Activated T-cell treated with anti-CD3 and anti-CD28 coated beads, Interleukin-2, amount 50 U/mL, for 48 hours (primary cell): Measurements from ENCODE around the gene SNX32.

ENCODE experiments used
- DNase-seq, 2 experiments: peaks; one replicate each; pipeline ENCODE4 v3.0.0-alpha.2; 2020

SNX32 gene

DNA sequence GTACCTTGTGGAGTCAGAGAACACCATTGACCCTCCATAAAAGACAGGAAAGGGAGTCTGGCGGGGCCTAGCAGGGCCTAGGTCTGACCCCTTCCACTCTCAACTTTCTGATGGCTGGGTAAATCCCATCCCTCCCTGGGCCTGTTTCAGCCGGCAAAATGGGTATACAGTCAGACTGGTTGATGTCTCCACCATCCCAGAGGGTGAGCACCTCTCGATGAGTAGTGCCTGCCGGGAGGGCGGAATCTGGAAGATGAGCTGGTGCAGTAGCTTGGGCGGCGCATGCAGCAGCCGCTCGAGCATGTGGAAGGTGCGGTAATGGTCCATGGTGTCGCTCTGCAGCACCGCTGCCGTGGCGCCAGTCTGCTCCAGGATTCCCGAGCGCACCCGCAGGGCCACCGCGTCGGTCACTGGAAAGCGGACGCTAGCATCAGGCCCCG, 54.0 kb downstream of the SNX32 start:
- DNase-seq, result no peak

DNA sequence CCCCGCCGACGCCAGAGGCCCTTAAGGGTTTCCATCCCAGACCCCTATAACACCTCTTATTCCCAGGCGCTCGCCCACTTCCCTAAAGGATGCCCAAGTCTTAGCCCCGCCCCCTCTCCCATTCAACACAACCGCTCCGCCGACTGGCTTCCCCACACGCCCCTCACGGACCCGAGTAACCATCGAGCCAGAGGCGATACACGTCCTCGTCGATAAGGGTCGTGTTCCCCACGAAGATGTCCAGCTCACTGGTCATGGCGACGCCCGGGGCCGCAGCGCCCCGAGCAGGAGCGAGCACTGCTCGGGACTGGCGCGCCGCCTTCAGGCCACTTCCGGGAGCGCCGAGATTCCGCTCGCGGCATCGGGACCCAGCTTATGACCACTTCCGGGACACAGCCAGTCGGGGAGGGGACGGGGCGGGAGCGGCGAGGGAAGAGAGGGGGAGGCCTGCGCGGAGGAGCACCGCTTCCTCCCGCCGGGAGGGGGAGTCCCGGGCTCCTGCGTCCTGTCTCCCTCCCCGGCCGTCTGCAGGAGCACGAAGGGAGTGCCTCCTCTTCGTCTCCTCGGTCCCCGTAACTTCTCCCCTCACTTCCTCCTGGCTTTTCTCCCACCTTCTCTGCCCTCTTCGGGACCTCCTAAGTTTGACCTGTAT, 54.5 kb downstream of the SNX32 start, which contains the start of gene FIBP:
TSS of gene FIBP (minus strand) at position 309 of the 652 bp plus-strand sequence. CDS start at position 256, 53 bp downstream.
- peak; percentile 97 to 98 for DNase-seq

DNA sequence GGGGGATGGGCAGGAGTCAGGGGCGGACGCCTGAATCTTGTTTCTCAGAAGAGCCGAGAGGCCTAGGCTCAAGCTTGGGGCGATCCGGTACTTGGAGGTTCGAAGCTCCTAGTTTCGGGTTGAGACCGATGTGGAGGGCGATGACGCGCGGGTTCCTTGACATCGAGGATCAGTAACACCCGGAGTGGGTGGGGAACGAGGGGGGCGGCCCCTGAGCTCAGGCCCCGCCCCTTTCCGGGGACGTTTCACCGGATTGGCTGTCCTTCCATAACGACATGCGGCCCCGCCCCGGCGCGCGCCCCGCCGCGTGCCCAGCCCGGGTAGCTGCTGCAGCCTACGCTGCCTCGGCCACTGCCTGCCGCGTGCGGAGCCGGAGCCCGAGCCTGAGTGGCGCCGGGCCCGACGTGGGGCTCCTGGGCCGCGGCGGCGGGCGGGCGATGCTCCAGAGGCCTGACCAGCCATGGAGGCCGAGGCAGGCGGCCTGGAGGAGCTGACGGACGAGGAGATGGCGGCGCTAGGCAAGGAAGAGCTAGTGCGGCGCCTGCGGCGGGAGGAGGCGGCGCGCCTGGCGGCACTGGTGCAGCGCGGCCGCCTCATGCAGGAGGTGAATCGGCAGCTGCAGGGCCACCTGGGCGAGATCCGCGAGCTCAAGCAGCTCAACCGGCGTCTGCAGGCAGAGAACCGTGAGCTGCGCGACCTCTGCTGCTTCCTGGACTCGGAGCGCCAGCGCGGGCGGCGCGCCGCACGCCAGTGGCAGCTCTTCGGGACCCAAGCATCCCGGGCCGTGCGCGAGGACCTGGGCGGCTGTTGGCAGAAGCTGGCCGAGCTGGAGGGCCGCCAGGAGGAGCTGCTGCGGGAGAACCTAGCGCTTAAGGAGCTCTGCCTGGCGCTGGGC, 56.8 kb downstream of the SNX32 start, which contains the start of gene CCDC85B:
TSS of gene CCDC85B (plus strand) at position 350 of the 895 bp plus-strand sequence. CDS start at position 461, 111 bp downstream.
- peak; percentile 99 to 100 for DNase-seq

DNA sequence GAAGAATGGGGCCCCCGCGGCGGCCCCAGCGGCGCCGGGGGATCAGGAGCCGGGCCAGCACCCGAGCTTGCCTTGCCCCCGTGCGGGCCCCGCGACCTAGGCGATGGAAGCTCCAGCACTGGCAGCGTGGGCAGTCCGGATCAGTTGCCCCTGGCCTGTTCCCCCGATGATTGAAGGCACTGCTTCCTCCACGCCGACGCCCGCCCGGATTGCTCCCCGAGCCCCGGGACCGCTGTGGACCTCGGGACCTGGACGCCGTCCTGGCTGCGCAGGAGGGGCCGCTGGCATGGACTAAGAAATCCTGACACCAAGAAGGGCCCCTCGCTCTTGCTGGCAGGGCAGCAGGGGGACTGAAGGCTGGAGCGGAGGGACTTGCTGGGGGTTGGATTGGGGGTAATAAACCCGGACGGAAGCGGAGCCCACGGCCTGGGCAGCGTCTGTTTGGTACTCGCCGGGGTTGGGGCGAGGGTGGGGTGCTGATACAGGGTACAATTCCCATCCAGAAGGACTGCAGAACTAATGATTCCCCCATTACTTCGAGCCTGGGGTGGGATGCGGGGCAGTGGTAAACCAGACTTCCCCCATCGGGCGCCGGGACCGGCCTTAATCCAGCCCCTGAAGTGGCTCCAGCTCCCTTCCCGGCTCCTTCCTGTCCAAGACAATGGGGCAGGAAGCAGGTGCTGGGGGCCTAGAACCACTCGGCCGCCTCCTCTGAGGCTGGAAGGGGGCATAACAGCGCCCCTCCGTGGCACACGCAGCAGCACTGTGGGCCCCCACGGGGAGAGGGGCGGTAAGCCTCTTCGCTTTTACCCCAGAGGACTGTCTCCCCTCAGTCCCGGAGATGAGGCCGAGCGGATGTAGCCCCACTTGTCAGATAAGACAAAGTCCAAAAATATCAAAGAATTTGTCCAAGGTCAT, 57.7 kb downstream of the SNX32 start:
- DNase-seq, result peak; percentile 67 to 70

DNA sequence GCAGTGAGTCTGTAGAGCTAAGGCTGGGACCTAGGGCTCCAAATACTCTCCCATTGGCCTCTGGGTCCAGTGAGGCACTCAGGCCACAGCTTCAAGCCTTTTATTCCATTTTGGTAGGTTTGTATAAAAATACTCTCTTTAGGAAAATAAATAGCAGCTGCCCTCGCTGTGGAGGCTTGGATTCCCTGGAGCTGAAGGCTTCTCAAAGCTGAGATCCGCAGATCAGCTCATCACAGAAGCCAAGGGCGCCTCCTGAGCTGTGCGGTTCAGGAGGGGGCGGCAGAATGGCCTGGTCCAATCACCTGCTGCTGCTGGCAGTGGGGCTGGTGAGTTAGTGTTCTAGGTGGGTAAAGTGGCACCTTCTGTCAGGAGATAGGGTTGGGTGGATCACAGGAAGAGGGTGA, 58.4 kb downstream of the SNX32 start:
- DNase-seq, result peak in 1 of 2 experiments; percentile 66

DNA sequence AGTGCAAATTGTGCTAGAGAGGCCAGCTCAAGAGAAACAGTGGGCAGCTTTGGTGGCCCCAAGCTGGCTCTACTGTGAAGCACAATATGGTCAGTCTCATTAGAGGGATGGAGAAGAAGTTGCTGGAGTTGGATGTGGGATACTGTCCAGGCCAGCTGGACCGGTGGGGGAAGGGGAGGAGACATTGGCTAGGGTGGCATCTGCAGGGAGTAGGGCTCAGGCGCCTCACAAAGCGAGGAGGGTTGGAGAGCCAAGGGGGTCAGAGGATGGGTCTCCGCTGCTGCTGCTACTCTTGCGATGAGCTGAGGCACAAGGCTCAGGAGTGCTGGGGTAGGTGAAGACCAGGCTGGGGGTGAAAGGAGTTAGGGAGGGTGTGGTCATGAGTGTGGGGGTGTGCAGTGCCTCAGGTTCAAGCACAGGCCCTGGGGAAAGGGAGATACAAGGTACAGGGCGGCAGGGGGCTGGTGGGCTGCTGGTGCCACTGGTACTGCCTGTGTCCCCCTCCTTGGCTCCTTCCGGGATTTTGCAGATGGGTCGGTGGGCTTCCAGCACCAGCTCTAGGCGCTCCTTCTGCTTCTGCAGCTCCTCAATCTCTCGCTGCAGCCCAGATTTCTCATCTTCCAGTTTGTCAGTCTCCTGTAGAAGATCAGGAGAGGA, 59.0 kb downstream of the SNX32 start:
- peak in 1 of 2 experiments; percentile 39 for DNase-seq

DNA sequence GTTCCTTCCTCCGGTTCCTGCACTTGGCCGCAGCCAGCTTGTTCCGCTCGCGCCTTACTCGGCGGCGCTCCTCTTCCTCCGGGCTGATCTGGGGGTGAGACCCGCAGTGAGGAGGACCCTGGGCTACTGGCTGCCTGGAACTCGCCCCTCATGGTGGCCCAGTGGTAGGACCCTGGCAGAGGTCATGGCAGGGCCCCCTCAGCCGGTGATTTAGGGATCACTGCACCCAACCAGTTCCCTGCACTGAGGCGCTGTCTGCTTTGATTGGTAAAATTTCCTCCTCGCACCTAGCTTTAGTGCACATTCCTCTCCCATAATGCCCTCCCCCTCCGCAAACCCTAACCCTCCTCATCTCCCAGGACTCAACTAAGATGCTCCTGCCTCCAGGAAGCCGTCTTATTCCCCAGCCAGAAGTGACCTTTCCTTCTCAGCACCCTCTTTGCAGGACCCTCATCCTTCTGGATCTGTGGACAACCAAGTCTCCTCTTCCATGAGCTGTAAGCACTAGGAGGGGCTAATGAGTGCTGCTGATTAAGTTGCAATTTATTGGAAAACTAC, 60.4 kb downstream of the SNX32 start:
- peak; percentile 50 to 62 for DNase-seq

DNA sequence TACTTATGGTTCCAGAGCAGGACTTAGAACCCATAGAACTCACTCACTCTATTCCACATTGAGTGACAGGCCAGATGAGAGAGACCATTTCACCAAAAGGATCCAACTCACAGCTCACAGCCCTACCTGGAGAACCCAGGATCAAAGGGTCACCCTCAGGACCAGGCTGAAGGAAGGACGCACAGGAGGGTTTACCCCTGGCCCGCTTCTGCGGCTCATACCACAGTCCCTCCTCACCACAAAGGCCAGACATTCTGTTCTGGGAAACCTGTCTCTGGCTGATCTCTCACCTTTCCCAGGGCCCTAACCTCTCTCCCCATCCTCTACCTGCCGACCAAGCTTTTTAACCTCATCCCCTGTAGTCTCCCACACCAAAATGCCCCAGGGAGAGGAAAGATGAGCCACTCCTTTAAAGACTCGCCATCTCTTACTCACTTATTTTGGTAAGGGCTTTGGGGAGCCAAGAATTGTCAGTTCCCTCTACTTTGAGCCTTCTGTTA, 61.8 kb downstream of the SNX32 start:
- no peak for DNase-seq

DNA sequence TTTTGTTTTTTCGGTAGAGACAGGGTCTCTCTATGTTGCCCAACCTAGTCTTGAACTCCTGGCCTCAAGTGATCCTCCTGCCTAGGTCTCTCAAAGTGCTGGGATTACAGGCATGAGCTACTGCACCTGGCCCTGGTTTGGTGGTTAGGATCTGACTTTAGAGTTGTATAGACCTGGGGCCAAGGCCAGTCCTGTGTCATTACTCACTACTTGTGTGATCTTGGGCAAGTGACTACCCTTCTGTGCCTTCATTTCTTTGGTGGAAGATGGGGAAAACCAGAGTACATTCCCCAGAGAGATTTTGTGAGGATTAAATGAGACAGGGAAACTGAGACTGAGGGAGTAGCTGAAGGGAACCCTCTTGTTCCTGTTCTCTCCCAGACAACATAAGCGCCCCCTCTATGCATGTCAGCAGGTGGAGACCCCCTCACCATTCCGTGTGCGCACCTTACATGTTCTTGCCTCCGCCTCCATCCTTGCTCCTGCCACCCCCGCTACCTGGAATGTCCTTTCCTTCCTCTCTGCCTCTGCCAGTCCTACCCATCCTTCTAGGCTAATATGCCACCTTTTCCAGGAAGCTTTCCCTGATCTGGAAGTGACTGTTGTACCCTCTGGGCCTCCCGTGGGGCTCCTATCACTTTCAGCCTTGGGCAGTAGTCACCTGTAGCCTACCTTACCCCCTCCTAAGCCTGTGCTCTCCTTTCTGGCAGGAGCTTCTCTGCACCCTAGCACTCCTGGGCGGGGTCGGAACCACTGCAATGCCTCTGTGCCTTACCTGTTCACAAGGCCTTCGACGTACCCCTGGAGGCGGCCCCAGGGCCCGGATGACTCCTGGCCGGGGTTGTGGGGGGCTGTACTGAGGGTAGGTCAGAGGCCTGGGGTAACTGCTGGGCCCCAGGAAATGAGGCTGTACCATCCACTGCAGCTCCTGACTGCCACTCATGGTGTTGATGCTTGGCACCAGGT, 62.6 kb downstream of the SNX32 start:
- no peak for DNase-seq

DNA sequence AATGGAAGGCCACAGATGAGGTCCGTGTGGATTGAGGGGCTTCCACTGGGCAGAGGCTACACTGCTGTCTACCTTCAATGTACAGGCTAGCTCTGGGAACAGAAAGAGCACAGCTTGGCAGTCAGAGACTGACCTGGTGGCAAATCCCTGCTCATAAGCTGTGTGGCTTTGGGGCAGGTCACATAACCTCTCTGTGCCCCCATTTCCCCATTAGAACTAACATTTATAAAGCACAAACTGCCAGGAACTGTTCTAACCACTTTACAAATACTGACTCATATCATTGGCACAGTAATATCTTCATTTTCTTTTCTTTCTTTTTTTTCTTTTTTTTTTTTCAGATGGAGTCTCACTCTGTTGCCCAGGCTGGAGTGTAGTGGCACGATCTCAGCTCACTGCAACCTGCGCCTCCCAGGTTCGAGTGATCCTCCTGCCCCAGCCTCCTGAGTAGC, 63.3 kb downstream of the SNX32 start:
- DNase-seq, result no peak

DNA sequence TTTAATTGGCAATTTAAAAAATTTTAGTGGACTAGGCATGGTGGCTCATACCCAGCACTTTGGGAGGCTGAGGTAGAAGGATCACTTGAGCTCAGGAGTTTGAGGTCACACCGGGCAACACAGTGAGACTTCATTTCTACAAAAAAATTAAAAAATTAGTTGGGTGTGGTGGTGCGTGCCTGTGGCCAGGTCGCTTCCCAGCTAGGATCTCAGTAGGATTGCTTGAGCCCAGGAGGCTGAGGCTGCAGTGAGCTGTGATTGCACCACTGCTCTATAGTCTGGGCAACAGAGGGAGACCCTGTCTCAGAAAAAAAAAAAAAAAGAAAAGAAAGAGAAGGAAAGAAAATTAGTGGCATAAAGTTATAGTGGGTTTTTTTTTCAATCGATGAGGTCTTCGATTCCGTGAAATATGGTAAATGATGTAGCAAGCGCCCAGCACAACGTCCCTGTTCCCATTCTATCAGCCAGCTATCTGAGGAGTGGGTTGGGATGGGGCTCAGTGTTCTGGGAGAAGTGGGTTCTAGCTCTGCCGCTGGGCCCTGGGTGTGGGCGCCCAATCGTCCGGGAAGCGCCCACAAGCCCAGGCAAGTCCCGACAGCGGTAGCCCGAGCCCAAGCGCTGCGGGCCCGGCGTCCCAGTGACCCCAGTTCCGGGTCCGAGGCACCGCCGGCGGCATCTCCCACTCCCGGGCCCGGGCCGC, 65.0 kb downstream of the SNX32 start:
- no peak for DNase-seq

DNA sequence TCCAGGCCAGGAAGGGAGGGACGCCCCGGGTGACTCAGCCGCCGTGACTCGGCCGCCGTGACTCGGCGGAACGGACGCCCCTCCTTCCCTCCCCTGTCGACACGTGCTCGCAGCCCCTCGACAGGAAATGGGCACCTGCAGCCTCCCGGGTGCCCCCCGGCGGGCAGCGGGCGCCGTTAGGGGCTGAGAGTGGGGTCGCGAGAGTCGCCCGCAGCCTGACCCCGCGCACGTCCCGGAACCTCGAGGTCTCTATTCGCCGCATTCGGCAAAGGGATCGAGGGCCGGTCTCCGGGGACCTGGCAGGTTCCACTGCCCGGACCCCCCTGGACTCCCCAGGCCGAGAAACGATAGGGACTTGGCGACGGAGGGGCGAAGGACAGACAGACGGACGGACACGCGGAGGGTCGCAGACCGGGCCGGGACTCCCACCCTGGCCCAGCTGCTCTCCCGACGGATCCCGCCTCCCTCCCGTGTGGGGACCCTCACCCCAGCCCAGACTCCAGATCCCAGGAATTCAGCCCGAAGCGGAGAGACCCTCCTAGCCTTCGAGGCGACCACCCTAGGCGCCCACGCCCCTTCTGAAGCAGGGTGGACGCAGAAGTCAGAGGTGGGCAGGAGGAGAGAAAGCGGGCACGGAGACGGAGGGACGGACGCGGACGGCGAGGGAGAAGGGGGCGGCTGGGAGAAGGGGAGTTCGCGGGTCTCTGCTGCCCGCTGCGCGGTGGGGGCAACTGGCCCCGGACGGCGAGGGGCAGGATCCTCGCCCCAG, 65.8 kb downstream of the SNX32 start:
- peak; percentile 85 to 89 for DNase-seq

DNA sequence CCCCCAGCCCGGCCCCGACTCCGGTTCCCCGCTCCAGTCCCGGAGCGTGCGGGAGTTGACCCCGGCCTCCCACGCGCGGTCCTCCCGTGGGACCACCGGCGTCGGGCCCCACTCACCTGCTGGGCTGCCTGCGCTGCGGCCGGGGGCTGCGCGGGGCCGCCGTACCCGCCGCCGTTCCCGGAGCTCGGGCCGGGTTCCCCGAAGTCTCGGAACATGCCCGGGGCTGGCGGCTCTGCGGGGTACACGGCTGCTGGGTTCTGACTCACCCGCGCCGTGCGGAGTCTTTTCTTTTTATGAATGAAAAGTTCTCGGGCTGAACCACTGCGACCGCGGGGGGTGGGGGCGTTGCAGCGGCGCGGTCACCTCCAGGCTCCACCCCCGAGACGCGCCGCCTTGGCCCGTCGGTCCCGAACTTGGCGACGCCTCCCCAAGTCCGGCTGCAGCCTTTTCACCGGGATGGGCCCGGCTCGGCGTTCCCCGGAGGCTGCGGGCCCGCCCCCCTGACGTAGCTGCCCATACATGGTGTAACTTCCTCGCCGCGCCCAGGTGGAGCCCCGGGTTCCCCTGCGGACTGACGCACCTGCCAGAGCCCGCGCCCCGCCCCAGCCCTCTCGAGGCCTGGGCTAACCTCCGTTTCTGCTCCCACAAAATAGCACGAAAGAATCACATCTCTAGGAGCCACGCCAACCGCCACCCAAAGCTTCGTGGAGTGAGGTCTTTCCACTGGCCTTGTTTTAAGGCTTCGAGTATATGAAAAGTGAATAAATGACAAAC, 66.5 kb downstream of the SNX32 start, which contains the start of gene FOSL1:
TSS of gene FOSL1 (minus strand) at position 264 of the 774 bp plus-strand sequence. CDS start at position 215, 49 bp downstream.
- DNase-seq, result peak; percentile 95 to 97

DNA sequence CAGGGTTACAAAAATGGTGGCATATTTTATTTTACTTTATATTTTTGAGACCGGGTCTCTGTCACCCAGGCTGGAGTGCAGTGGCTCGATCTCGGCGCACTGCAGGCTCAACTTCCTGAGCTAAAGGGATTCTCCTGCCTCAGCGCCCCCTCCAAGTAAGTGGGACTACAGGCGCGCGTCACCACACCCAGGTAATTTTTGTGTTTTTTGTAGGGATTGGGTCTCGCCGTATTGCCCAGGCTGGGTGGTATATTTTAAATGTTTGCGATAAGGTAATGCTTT, 67.1 kb downstream of the SNX32 start:
- no peak for DNase-seq

DNA sequence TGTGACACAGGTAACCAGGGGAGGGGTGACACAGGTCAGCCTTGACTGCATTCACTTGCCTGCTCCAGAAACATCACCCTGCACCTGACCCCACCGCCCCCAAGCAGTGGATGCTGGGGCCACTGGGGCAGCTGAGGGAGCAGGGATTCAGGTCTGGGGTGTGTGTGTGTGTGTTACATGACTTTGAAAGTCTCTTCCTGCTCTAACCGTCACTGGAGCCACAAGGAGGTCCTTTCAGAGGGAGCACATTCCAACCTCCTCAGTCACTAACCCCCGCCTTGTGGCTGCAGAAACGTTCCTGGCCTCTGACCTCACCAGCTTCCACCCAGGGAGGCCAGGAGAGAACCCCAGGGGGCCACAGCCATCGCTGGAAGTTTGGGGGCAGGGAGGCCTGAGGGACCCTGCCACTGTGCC, 69.3 kb downstream of the SNX32 start:
- DNase-seq, result no peak
